Hematopoietic multipotent progenitor cell treated with erythropoietin and hydrocortisone succinate and interleukin-3 and kit ligand, for 8 days (in vitro differentiated cells): Measurements from ENCODE around the gene NDUFAF3.
A peak's percentile ranks its signal among the peaks of the same experiment; 100 is the strongest.

Source experiments
- DNase-seq: peaks from one replicate; pipeline ENCODE4 v3.0.0-alpha.2; 2015

NDUFAF3 gene

GRCh38 chr3:49019941-49020329, 2.0 kb upstream of the NDUFAF3 start:
- DNase-seq, result no peak

- DNase-seq, result peak; percentile 57
Measured at GRCh38 chr3:49020330-49021212, 1.4 kb upstream of the NDUFAF3 start.

GRCh38 chr3:49021213-49021812, 608 bp upstream of the NDUFAF3 start:
- peak; percentile 98 for DNase-seq

GRCh38 chr3:49022688-49023171, 809 bp downstream of the NDUFAF3 start:
- peak; percentile 54 for DNase-seq

- DNase-seq, result peak; percentile 6
Measured at GRCh38 chr3:49023775-49024174, 1.9 kb downstream of the NDUFAF3 start.

GRCh38 chr3:49024449-49024848, 2.5 kb downstream of the NDUFAF3 start:
- peak; percentile 8 for DNase-seq

GRCh38 chr3:49025005-49025792, 3.3 kb downstream of the NDUFAF3 start:
- DNase-seq, result peak; percentile 96

GRCh38 chr3:49025793-49026520, 4.0 kb downstream of the NDUFAF3 start:
- DNase-seq, result no peak

GRCh38 chr3:49026536-49026935, 4.6 kb downstream of the NDUFAF3 start:
- DNase-seq, result peak; percentile 14

- DNase-seq, result peak; percentile 3
Measured at GRCh38 chr3:49027634-49028033, 5.7 kb downstream of the NDUFAF3 start.

- peak; percentile 19 for DNase-seq
Measured at GRCh38 chr3:49028298-49028672, 6.4 kb downstream of the NDUFAF3 start.

- DNase-seq, result peak; percentile 93
Measured at GRCh38 chr3:49028673-49029562, 7.0 kb downstream of the NDUFAF3 start, which contains the start of gene IMPDH2. IMPDH2 (minus strand) TSS chr3:49029398; CDS start chr3:49029350, 48 bp downstream.

- DNase-seq, result no peak
Measured at GRCh38 chr3:49029563-49029884, 7.6 kb downstream of the NDUFAF3 start.

GRCh38 chr3:49030321-49030720, 8.4 kb downstream of the NDUFAF3 start:
- peak; percentile 47 for DNase-seq

- no peak for DNase-seq
Measured at GRCh38 chr3:49032646-49033304, 10.9 kb downstream of the NDUFAF3 start.

GRCh38 chr3:49034650-49035049, 12.7 kb downstream of the NDUFAF3 start:
- DNase-seq, result no peak

GRCh38 chr3:49035281-49035680, 13.4 kb downstream of the NDUFAF3 start:
- no peak for DNase-seq

GRCh38 chr3:49053543-49053942, 31.6 kb downstream of the NDUFAF3 start:
- no peak for DNase-seq

- DNase-seq, result no peak
Measured at GRCh38 chr3:49054344-49054862, 32.5 kb downstream of the NDUFAF3 start.

- no peak for DNase-seq
Measured at GRCh38 chr3:49057268-49057667, 35.3 kb downstream of the NDUFAF3 start.

- no peak for DNase-seq
Measured at GRCh38 chr3:49058011-49058410, 36.1 kb downstream of the NDUFAF3 start.
